ENCODE data around the gene PLD5.
"Not testable (repeated sequence)": the region's sequence is repeated elsewhere in the genome, so short reads cannot be mapped to it uniquely, and the experiment has no call there.

PLD5 gene

GRCh38 chr1:242239398-242239797 lies 285.1 kb downstream of the PLD5 start:
- no peak for TF ChIP-seq Cebpa-rat (IDR thresholded peaks at IDR 0.05)
- Histone ChIP-seq H3K4me1 (no peaks in the 10 kb centered on the region), H3K36me3 (no peaks in the 10 kb centered on the region), H3K9me3 (no peaks in the 10 kb centered on the region), H3K27me3 (no peaks in the 10 kb centered on the region), H3K27ac (no peak overlapping the region), H3K4me3 (no peak overlapping the region), H3K4me2 (no peak overlapping the region), H4K20me1 (no peaks in the 10 kb centered on the region), H3K9ac (no peak overlapping the region)

GRCh38 chr1:242237051-242237450 lies 287.4 kb downstream of the PLD5 start:
- Histone ChIP-seq H3K27ac (no peak overlapping the region), H3K4me2 (no peak overlapping the region), H3K9me3 (no peaks in the 10 kb centered on the region), H3K4me3 (no peak overlapping the region), H3K9ac (no peak overlapping the region), H3K36me3 (no peaks in the 10 kb centered on the region), H4K20me1 (no peaks in the 10 kb centered on the region), H3K4me1 (no peaks in the 10 kb centered on the region), H3K27me3 (no peaks in the 10 kb centered on the region)
- TF ChIP-seq Cebpa-rat (IDR thresholded peaks at IDR 0.05) = no peak

GRCh38 chr1:242228991-242229390 lies 295.5 kb downstream of the PLD5 start:
- Histone ChIP-seq H3K36me3 (no peaks in the 10 kb centered on the region), H3K4me3 (no peak overlapping the region), H3K27ac (no peak overlapping the region), H3K9ac (no peak overlapping the region), H4K20me1 (no peaks in the 10 kb centered on the region), H3K9me3 (no peaks in the 10 kb centered on the region), H3K4me1 (no peaks in the 10 kb centered on the region), H3K27me3 (no peaks in the 10 kb centered on the region), H3K4me2 (no peak overlapping the region)
- TF ChIP-seq Cebpa-rat (IDR thresholded peaks at IDR 0.05) = no peak

- TF ChIP-seq Cebpa-rat (IDR thresholded peaks at IDR 0.05) = no peak
- H3K9ac ChIP-seq = no peak overlapping the region
Observed at GRCh38 chr1:242225767-242226573, 298.5 kb downstream of the PLD5 start.

GRCh38 chr1:242224878-242225766 lies 299.4 kb downstream of the PLD5 start:
- H3K9me3 ChIP-seq, H3K36me3 ChIP-seq, H3K4me3 ChIP-seq, H3K4me1 ChIP-seq, H3K4me2 ChIP-seq, H3K9ac ChIP-seq, H3K27ac ChIP-seq, H4K20me1 ChIP-seq, H3K27me3 ChIP-seq: not testable (repeated sequence)

More at GRCh38 chr1:242225767-242226573, 298.5 kb downstream of the PLD5 start:
- no peaks in the 10 kb centered on the region for H4K20me1 ChIP-seq
- H3K9me3 ChIP-seq = no peaks in the 10 kb centered on the region
- H3K36me3 ChIP-seq = no peaks in the 10 kb centered on the region
- no peak overlapping the region for H3K27ac ChIP-seq
- H3K4me2 ChIP-seq = no peak overlapping the region
- no peaks in the 10 kb centered on the region for H3K4me1 ChIP-seq
- H3K27me3 ChIP-seq = no peaks in the 10 kb centered on the region
- no peak overlapping the region for H3K4me3 ChIP-seq

GRCh38 chr1:242224461-242224860 lies 300.0 kb downstream of the PLD5 start:
- Histone ChIP-seq H3K4me2 (no peak overlapping the region), H3K9me3 (no peaks in the 10 kb centered on the region), H3K27ac (no peak overlapping the region), H3K4me1 (no peaks in the 10 kb centered on the region), H4K20me1 (no peaks in the 10 kb centered on the region), H3K4me3 (no peak overlapping the region), H3K36me3 (no peaks in the 10 kb centered on the region), H3K9ac (no peak overlapping the region), H3K27me3 (no peaks in the 10 kb centered on the region)
- TF ChIP-seq Cebpa-rat (IDR thresholded peaks at IDR 0.05) = no peak

- Histone ChIP-seq H4K20me1 (no peaks in the 10 kb centered on the region), H3K9me3 (peaks cover 27% of the 10 kb centered on the region), H3K36me3 (no peaks in the 10 kb centered on the region), H3K4me3 (no peak overlapping the region), H3K4me2 (no peak overlapping the region), H3K27ac (no peak overlapping the region), H3K27me3 (no peaks in the 10 kb centered on the region), H3K9ac (no peak overlapping the region), H3K4me1 (no peaks in the 10 kb centered on the region)
- TF ChIP-seq Cebpa-rat (IDR thresholded peaks at IDR 0.05) = no peak
Observed at GRCh38 chr1:242219905-242220304, 304.6 kb downstream of the PLD5 start.

GRCh38 chr1:242219298-242219901 lies 305.1 kb downstream of the PLD5 start:
- TF ChIP-seq Cebpa-rat (IDR thresholded peaks at IDR 0.05) = no peak
- Histone ChIP-seq H3K27me3 (no peaks in the 10 kb centered on the region), H3K4me2 (no peak overlapping the region), H3K4me3 (no peak overlapping the region), H3K36me3 (no peaks in the 10 kb centered on the region), H3K27ac (no peak overlapping the region), H3K9me3 (peaks cover 27% of the 10 kb centered on the region), H3K9ac (no peak overlapping the region), H3K4me1 (no peaks in the 10 kb centered on the region), H4K20me1 (no peaks in the 10 kb centered on the region)

- peaks cover 27% of the 10 kb centered on the region for H3K9me3 ChIP-seq
- H3K4me3 ChIP-seq = no peak overlapping the region
- no peak overlapping the region for H3K9ac ChIP-seq
- H3K27me3 ChIP-seq = no peaks in the 10 kb centered on the region
- no peak for TF ChIP-seq Cebpa-rat (IDR thresholded peaks at IDR 0.05)
- no peaks in the 10 kb centered on the region for H3K4me1 ChIP-seq
- no peak overlapping the region for H3K4me2 ChIP-seq
- H4K20me1 ChIP-seq = no peaks in the 10 kb centered on the region
- H3K36me3 ChIP-seq = no peaks in the 10 kb centered on the region
- H3K27ac ChIP-seq = no peak overlapping the region
Observed at GRCh38 chr1:242216368-242216767, 308.1 kb downstream of the PLD5 start.

- peaks cover 27% of the 10 kb centered on the region for H3K9me3 ChIP-seq
- not testable (repeated sequence) for H3K36me3 ChIP-seq, H3K9ac ChIP-seq, H3K4me2 ChIP-seq, H3K4me1 ChIP-seq, H3K27me3 ChIP-seq, H3K4me3 ChIP-seq, H3K27ac ChIP-seq, H4K20me1 ChIP-seq
Observed at GRCh38 chr1:242214455-242214854, 310.0 kb downstream of the PLD5 start.

GRCh38 chr1:242212961-242213360 lies 311.5 kb downstream of the PLD5 start:
- not testable (repeated sequence) for H3K9ac ChIP-seq, H3K27ac ChIP-seq, H3K4me2 ChIP-seq

More at GRCh38 chr1:242212961-242213360, 311.5 kb downstream of the PLD5 start:
- H3K36me3 ChIP-seq, H3K27me3 ChIP-seq, H4K20me1 ChIP-seq, H3K4me3 ChIP-seq, H3K4me1 ChIP-seq: not testable (repeated sequence)
- H3K9me3 ChIP-seq = peaks cover 27% of the 10 kb centered on the region
